D721Med (cell line): ENCODE data around the gene SLC25A22.
A peak's percentile ranks its signal among the peaks of the same experiment; 100 is the strongest.

Source experiments
- DNase-seq: peaks from one replicate; pipeline ENCODE4 v3.0.0; 2011; ENCODE audit warnings: low spot score; ENCODE audit not compliant: insufficient read length
- FAIRE-seq: peaks from 2 replicates; lab custom pipeline; 2011; peaks lifted over from hg19 to GRCh38; lab: Jason Lieb, UNC
- TF ChIP-seq, protein P1 (sequence below): IDR thresholded peaks from 2 replicates; pipeline ENCODE4 v1.5.1; 2012; ENCODE audit warnings: mild to moderate bottlenecking, control low read depth; ENCODE audit not compliant: insufficient read depth; ENCODE audit errors: missing control alignments

The SLC25A22 gene

GRCh38 chr11:782264-783174 lies 15.6 kb downstream of the SLC25A22 start:
- FAIRE-seq (no peak), DNase-seq (no peak)
- TF ChIP-seq, protein P1, sequence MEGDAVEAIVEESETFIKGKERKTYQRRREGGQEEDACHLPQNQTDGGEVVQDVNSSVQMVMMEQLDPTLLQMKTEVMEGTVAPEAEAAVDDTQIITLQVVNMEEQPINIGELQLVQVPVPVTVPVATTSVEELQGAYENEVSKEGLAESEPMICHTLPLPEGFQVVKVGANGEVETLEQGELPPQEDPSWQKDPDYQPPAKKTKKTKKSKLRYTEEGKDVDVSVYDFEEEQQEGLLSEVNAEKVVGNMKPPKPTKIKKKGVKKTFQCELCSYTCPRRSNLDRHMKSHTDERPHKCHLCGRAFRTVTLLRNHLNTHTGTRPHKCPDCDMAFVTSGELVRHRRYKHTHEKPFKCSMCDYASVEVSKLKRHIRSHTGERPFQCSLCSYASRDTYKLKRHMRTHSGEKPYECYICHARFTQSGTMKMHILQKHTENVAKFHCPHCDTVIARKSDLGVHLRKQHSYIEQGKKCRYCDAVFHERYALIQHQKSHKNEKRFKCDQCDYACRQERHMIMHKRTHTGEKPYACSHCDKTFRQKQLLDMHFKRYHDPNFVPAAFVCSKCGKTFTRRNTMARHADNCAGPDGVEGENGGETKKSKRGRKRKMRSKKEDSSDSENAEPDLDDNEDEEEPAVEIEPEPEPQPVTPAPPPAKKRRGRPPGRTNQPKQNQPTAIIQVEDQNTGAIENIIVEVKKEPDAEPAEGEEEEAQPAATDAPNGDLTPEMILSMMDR, result no peak

- no peak for DNase-seq
- TF ChIP-seq, protein P1, result no peak
- FAIRE-seq, result no peak
Measured at GRCh38 chr11:779955-780532, 18.0 kb downstream of the SLC25A22 start.

DNA sequence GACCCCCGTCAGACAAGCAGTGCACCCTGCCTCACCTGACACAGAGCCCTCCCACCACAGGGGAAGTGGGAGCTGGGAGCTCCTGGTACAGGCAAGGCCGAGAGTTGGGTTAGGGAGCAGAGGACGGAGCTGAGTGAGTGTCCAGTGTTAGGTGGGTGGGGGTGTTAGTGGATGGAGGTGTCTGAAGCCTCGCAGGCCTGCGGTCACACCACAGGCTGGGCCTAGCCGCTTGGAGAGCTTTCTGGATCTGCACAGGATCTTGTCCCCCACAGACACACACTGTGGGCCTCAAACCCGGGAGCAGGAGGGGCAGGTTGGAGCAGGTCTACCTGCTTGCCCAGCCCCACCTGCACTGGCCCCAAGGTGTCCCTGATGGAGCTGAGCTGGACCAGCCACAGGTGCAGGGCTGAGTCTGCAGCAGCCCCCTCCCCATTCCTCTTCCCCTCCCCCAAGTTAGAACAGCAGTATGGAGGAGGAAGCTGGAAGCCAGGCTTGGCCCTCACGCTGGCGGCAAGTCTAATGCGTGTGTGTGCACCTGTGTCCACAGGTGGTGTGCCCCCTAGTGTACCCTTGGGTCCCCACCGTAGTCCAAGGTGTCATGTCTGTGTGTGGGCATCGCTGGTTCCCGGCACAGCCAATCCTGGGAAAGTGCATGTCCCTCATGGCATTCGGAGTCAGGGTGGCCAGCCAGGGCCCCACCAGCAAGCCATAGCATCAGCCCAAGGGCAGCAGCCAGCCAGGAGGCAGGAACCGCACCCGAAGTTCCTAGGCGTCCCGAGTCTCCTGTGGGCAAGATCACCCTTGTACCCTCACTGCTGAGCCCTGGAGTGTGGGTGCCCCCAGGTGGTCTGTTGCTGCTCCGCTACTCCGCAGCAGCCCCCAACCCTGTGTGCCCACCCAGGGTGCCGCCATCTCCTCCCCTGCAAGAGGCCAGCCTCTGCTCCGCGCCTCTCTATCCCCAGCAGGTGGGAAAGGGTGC lies 18.8 kb downstream of the SLC25A22 start:
- TF ChIP-seq, protein P1, result no peak
- FAIRE-seq (no peak), DNase-seq (no peak)

DNA sequence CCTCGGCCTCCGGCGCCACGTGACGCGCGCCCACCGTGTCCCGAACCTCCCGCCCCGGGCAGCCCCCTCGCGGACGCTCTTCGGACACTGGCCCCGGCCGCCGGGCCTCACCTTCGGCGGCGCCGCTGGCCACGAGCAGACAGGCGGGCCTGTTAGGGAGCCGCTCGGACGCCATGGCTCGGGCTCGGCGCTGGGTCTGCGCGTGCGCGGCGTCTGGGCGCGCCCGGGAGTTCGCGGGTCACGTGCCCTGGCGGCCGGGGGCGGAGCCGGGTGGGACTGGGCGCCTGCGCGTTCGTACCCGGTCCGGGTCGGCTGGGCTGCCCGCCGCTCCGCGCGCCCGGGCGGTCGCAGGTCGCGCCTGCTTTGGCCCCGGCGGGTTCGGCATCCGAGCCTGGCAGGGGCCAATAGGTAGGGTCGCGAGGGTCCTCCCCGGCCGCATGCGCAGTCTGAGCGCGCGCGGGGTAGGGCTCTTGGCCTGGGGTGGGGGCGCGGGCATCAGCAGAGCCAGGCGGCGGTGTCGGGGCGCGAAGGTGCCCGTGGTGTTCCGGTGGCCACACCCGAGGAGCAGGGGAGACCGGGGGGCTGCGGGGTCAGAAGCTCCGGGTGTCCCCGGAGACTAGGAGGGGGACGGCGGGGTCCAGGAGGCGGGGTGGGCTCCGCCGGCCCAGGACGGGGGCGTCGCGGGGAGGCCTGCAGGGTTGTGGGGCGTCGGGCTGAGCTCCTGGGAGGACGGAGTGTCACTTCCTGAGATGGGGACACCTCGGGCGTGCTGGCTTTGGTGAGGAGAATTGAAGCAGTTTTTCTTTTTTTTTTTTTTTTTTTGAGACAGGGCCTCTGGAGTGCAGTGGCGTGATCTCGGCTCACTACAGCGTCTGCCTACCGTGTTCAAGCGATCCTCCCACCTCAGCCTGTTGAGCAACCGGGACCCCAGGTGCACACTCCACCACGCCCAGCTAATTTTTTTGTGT lies 20.5 kb downstream of the SLC25A22 start, which contains the start of gene GATD1:
TSS of gene GATD1 (minus strand) at position 200 of the 968 bp plus-strand sequence. CDS start at position 175, 25 bp downstream.
- FAIRE-seq, result no peak
- TF ChIP-seq, protein P1, result no peak
- peak; percentile 94 for DNase-seq

DNA sequence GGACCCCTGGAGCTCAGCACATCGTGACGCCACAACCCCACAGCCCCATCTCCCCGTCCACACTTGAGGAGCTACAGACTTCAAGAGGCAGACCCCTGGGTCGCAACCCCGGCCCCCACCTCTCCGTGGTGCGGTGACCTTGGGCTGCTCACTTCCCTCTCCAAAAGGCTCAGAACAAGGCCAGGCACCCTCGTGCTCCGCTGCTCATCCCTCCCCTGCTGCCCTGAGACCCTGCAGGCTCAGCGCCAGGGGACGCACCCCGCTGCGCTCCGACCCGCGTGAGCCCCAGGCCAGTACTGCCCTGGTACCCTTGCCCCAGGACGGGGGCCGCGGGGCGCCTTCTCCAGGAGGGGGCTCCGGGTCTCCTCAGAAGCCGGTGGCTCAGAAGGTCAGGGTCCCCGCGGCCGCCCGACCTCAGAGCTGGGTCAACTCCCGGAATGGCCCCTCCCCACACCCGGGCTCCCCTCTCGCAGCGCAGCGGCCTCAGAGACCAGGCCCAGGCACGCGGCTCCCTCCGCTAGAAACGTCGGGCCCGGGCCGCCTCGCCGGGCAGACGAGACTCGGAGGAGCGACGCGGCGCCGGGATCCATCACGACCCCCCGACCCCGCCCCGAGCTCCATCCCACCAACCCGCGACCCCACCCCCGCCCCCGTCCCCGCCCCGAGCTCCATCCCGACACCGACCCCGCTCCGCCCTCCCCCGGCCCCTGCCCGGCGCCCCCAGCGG lies 21.4 kb downstream of the SLC25A22 start:
- DNase-seq (peak; percentile 55), FAIRE-seq (no peak)
- TF ChIP-seq, protein P1, result no peak

- no peak for DNase-seq
- TF ChIP-seq, protein P1, result no peak
- no peak for FAIRE-seq
Measured at GRCh38 chr11:776263-776560, 21.9 kb downstream of the SLC25A22 start.
